Liver (tissue), 3 donors: ENCODE measurements around the gene FAM13A.
A peak's percentile ranks its signal among the peaks of the same experiment; 100 is the strongest.

Source experiments
- ATF3 ChIP-seq: IDR thresholded peaks from 2 replicates; pipeline ENCODE4 v1.6.1; 2016; ENCODE audit warnings: antibody characterized with exemption
- EGR1 ChIP-seq, 2 donors: IDR thresholded peaks; 2 replicates each; pipeline ENCODE4 v1.6.1; 2016 to 2018; ENCODE audit warnings: antibody characterized with exemption in 2 of 2, low read depth in 2 of 2
- REST ChIP-seq: IDR thresholded peaks from 2 replicates; pipeline ENCODE4 v1.6.1; 2016; ENCODE audit warnings: antibody characterized with exemption, mild to moderate bottlenecking
- RXRA ChIP-seq, 2 donors: IDR thresholded peaks; 2 replicates each; pipeline ENCODE4 v1.6.1; 2017 to 2018; ENCODE audit warnings: antibody characterized with exemption in 2 of 2, mild to moderate bottlenecking in 1 of 2
- SP1 ChIP-seq: IDR thresholded peaks from 2 replicates; pipeline ENCODE4 v1.6.1; 2018; ENCODE audit warnings: antibody characterized with exemption, mild to moderate bottlenecking
- TAF1 ChIP-seq: conservative IDR thresholded peaks from 2 replicates; pipeline ENCODE4 v1.6.1; 2016; ENCODE audit warnings: antibody characterized with exemption, mild to moderate bottlenecking
- YY1 ChIP-seq: IDR thresholded peaks from 2 replicates; pipeline ENCODE4 v1.6.1; 2016; ENCODE audit warnings: antibody characterized with exemption, mild to moderate bottlenecking
- TF ChIP-seq, protein P1 (sequence below): fragments of 150-350 bp; IDR thresholded peaks from 2 replicates; pipeline ENCODE4 v1.5.1; 2017; ENCODE audit warnings: improper control_type of control experiment, low read depth, low read length; ENCODE audit not compliant: missing input control
- TF ChIP-seq, protein P2 (sequence below): IDR thresholded peaks from 2 replicates; pipeline ENCODE4 v1.6.1; 2016; ENCODE audit warnings: antibody characterized with exemption
- donor health status: healthy.
- donor health status: healthy.

DNA sequence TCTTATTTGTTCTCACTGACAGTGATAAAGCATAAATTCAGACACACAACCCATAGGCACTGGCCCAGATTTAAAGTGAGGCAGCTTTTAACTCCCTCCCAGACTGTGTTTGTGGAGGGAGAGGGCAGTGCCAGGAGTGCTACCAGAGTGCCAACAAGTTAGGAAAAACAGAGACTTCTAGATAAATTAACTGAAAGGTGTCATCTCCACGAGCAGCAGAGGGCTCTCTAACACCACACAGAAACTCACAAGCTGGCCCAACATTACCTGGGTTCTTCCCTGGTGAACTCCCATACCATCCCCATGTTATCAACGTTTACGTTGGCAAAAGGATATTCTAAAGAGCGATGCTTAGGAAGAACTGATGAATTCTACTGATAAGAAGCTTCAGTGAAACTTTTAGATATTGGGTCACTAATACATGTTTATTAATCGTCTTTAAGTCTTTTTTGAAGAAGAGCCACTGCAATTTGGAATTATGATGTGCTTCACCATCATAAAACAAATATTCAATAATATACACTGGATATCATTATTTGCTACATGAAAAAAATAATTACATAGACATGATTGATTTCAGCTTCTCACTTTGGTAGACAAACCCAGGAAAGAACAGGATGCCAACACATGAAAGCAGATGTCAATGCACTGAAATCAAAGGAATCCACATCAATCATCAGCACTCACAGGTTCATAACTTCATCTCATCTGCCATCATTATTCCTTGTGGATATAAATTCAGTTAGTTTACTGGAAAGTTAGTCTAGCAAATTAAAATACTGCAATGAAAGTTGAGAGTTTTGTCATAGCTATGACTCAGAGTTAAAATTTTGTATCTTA, 238.1 kb downstream of the FAM13A start:
- TF ChIP-seq, protein P1, sequence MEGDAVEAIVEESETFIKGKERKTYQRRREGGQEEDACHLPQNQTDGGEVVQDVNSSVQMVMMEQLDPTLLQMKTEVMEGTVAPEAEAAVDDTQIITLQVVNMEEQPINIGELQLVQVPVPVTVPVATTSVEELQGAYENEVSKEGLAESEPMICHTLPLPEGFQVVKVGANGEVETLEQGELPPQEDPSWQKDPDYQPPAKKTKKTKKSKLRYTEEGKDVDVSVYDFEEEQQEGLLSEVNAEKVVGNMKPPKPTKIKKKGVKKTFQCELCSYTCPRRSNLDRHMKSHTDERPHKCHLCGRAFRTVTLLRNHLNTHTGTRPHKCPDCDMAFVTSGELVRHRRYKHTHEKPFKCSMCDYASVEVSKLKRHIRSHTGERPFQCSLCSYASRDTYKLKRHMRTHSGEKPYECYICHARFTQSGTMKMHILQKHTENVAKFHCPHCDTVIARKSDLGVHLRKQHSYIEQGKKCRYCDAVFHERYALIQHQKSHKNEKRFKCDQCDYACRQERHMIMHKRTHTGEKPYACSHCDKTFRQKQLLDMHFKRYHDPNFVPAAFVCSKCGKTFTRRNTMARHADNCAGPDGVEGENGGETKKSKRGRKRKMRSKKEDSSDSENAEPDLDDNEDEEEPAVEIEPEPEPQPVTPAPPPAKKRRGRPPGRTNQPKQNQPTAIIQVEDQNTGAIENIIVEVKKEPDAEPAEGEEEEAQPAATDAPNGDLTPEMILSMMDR = peak; percentile 86
- TF ChIP-seq RXRA (IDR thresholded peaks at IDR 0.05) (no peak), ATF3 (no peak), REST (no peak), YY1 (no peak), SP1 (no peak), EGR1 (IDR thresholded peaks at IDR 0.05; ENCODE audit: low read depth in 2 of 2) (no peak), TAF1 (no peak)
- TF ChIP-seq, protein P2, sequence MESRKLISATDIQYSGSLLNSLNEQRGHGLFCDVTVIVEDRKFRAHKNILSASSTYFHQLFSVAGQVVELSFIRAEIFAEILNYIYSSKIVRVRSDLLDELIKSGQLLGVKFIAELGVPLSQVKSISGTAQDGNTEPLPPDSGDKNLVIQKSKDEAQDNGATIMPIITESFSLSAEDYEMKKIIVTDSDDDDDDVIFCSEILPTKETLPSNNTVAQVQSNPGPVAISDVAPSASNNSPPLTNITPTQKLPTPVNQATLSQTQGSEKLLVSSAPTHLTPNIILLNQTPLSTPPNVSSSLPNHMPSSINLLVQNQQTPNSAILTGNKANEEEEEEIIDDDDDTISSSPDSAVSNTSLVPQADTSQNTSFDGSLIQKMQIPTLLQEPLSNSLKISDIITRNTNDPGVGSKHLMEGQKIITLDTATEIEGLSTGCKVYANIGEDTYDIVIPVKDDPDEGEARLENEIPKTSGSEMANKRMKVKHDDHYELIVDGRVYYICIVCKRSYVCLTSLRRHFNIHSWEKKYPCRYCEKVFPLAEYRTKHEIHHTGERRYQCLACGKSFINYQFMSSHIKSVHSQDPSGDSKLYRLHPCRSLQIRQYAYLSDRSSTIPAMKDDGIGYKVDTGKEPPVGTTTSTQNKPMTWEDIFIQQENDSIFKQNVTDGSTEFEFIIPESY = no peak
